ENCODE results near the gene EVI5L.

EVI5L gene

DNA sequence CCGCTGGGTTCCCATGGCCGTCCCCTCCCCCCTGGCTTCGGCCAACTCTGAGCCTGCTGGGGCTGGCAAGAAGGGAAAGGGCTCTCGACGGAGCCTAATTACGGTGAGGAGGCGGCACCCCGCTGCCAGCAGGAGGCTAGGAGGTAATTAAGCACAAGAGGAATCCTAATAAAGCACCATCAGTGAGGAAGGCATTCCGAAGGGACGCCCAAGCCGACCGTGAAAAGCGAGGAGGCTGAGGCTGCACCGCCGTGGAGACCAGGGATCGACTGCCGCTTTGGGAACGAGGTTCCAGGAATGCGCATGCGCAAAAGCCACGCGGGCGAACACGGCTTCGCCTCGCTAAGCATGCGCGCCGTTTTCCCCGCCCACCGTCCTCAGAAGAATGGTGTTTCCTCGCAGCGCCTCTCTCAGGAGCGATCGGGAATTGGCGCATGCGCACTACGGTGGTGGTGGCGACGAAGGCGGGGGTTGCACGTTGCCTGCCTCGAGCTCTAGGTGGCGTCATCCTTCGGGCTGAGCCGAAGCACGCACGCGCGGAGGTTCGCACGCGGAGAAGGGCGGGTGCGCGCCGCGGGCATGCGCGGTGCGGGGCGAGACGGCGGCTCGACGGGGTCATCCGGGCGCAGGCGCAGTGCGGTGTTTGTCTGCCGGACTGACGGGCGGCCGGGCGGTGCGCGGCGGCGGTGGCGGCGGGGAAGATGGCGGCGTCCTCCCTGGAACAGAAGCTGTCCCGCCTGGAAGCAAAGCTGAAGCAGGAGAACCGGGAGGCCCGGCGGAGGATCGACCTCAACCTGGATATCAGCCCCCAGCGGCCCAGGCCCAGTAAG, 73.4 kb downstream of the EVI5L start, which contains the start of gene MAP2K7:
Gene MAP2K7 (plus strand): TSS at position 634 of the 830 bp plus-strand sequence. CDS start 68 bp downstream, at position 702.
- Histone ChIP-seq H3K36me3 (ENCODE audit: control insufficient read depth, insufficient read depth, low read length) (no peaks in the 10 kb centered on the region), H3K4me1 (ENCODE audit: control insufficient read depth, insufficient read depth, low read length) (peaks cover 16% of the 10 kb centered on the region), H3K9ac (ENCODE audit: low read length) (peak within 1 kb of the TSS; percentile 86), H3K4me3 (ENCODE audit: low read length) (peak within 1 kb of the TSS; percentile 72), H3K27me3 (ENCODE audit: control insufficient read depth, insufficient read depth, low read length) (no peaks in the 10 kb centered on the region), H3K9me3 (ENCODE audit: control insufficient read depth, low read length) (no peaks in the 10 kb centered on the region)

DNA sequence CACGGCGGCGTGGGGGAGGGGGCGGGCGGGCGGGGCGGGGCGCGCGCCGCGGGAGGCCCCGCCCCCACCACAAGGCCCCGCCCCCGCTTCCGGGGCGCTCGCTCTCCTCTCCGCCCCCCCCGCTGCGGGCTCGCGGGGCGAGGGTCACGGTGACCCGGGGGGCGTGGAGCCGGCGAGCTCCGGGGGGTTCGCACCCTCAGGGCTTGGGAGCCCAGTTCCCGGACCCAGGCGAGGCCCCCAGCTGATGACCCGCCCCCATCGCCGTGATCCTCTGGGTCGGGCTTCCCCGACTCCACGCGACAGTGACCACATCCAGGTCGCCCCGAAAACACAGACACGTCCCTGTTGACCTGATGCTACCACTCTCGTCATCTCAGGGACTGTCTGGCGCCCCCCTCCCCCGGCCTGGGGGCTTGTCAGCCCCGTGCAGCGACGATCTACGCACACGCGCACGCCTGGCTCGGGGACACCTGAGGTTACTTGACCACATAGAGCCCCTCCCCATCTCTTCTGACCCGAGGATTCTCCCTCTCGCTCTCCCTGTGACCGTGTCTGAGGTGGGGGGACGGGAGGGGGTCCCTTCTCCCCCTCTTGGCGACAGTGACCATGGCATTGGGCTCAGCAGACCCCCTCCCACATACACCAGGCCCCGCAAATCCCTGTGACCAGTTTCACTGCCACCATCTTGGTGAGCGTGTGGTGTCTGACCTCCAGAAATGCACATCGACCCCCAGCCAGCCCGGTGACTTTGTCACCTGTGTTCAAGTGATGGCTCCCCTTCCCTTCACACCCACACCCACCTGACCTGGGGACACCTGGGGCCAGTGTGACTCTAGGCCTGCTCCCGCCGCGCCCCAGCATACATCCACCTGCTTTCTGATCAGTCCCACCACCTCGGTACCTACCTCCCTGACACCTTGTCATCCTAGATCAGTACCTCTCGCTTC, 74.3 kb downstream of the EVI5L start:
- no peaks in the 10 kb centered on the region for H3K9me3 ChIP-seq (ENCODE audit: control insufficient read depth, low read length)
- peak overlapping the region; percentile 86 for H3K9ac ChIP-seq (ENCODE audit: low read length)
- H3K27me3 ChIP-seq (ENCODE audit: control insufficient read depth, insufficient read depth, low read length): no peaks in the 10 kb centered on the region
- peaks cover 16% of the 10 kb centered on the region for H3K4me1 ChIP-seq (ENCODE audit: control insufficient read depth, insufficient read depth, low read length)
- H3K4me3 ChIP-seq (ENCODE audit: low read length): peak overlapping the region; percentile 72
- H3K36me3 ChIP-seq (ENCODE audit: control insufficient read depth, insufficient read depth, low read length): no peaks in the 10 kb centered on the region

DNA sequence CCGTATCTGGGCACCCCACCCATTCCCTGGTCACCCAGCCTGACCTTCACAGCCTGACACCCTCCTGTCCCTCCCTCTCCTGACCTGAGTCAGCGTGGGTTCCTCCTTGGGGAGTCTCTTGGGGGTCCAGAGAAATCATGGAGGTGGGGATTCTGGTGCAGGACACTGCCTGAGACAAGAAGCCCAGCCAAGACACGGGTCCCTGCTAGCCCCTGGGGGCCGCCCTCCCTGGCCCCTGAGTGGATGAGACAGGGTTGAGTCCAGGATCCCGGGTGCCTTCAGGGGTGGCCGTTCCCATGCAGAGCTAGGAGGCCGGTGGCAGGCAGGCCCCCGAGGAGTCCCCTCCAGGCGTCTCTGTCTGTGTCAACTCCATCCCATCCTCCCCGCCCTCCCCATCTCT, 75.2 kb downstream of the EVI5L start:
- no peaks in the 10 kb centered on the region for H3K36me3 ChIP-seq (ENCODE audit: control insufficient read depth, insufficient read depth, low read length)

DNA sequence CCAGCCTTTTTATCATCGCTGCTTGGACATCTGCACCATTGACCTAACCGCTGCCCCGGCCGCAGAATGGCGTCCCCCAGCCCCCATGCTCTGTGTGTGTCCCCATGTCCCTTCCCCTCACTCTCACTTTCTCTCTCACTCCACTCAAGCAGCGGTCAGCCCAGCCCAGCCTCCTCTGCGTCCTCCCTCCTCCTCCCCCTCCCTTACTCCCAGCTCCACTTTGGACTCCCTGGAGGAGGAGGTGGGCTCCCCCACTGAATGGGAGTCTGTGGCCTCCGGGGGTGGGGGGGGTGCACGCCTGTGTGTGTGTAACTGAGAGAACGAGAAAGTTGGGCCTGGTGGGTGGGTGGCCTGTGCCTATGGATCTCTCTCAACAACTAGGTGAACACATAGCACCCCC, 75.8 kb downstream of the EVI5L start:
- peaks cover 16% of the 10 kb centered on the region for H3K4me1 ChIP-seq (ENCODE audit: control insufficient read depth, insufficient read depth, low read length)
- H3K9ac ChIP-seq (ENCODE audit: low read length): no peak overlapping the region
- no peaks in the 10 kb centered on the region for H3K36me3 ChIP-seq (ENCODE audit: control insufficient read depth, insufficient read depth, low read length)
- no peak overlapping the region for H3K4me3 ChIP-seq (ENCODE audit: low read length)
- H3K9me3 ChIP-seq (ENCODE audit: control insufficient read depth, low read length): no peaks in the 10 kb centered on the region
- H3K27me3 ChIP-seq (ENCODE audit: control insufficient read depth, insufficient read depth, low read length): no peaks in the 10 kb centered on the region

More for the DNA sequence above, 75.2 kb downstream of the EVI5L start:
- H3K4me1 ChIP-seq (ENCODE audit: control insufficient read depth, insufficient read depth, low read length): peaks cover 16% of the 10 kb centered on the region
- no peaks in the 10 kb centered on the region for H3K9me3 ChIP-seq (ENCODE audit: control insufficient read depth, low read length)
- H3K27me3 ChIP-seq (ENCODE audit: control insufficient read depth, insufficient read depth, low read length): no peaks in the 10 kb centered on the region
- H3K9ac ChIP-seq (ENCODE audit: low read length): peak overlapping the region; percentile 86
- peak overlapping the region; percentile 72 for H3K4me3 ChIP-seq (ENCODE audit: low read length)

DNA sequence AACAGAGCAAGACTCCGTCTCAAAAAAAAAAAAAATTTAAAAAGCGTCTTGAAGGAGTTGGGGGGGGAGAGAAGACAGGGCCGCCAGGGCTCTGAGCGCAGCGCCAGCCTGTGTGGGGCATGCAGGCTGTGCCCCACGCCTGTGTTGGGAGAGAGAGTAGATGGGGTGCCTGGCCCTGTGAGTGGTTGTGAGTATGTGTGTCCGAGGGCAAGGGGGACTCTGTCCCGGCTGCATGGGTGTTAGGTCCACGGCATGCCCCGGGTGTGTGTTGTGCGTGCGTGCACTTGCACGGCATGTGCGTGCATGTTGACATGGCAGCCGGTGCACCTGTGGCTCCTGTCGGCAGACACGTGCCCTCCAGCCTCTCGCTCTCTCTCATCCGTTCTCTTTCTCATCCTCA, 77.1 kb downstream of the EVI5L start:
- H3K36me3 ChIP-seq (ENCODE audit: control insufficient read depth, insufficient read depth, low read length): no peaks in the 10 kb centered on the region
- H3K9me3 ChIP-seq (ENCODE audit: control insufficient read depth, low read length): no peaks in the 10 kb centered on the region
- no peaks in the 10 kb centered on the region for H3K27me3 ChIP-seq (ENCODE audit: control insufficient read depth, insufficient read depth, low read length)
- no peak overlapping the region for H3K9ac ChIP-seq (ENCODE audit: low read length)
- H3K4me3 ChIP-seq (ENCODE audit: low read length): no peak overlapping the region
- peaks cover 16% of the 10 kb centered on the region for H3K4me1 ChIP-seq (ENCODE audit: control insufficient read depth, insufficient read depth, low read length)

DNA sequence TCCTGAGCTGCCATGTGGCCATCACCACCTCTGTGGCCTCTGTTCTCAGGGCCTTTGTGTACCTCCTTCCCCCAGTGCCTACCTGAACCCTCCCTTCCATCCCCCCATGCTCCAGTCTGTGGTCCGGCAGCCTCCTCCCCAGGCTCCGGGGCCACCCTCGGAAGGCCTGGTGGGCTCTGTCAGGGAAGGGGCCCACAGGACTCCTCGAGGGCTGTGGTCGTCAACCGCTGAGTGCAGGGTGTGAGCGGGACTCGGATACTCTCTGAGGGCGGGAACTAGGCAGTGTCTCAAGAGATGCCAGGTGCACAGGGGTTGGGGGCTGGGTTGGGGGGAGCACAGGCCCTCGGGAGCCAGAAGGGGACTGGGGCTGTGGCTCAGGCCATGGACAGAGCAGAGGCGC, 77.5 kb downstream of the EVI5L start:
- Histone ChIP-seq H3K4me1 (ENCODE audit: control insufficient read depth, insufficient read depth, low read length) (peaks cover 16% of the 10 kb centered on the region), H3K9me3 (ENCODE audit: control insufficient read depth, low read length) (no peaks in the 10 kb centered on the region), H3K36me3 (ENCODE audit: control insufficient read depth, insufficient read depth, low read length) (no peaks in the 10 kb centered on the region), H3K9ac (ENCODE audit: low read length) (no peak overlapping the region), H3K27me3 (ENCODE audit: control insufficient read depth, insufficient read depth, low read length) (no peaks in the 10 kb centered on the region), H3K4me3 (ENCODE audit: low read length) (no peak overlapping the region)

DNA sequence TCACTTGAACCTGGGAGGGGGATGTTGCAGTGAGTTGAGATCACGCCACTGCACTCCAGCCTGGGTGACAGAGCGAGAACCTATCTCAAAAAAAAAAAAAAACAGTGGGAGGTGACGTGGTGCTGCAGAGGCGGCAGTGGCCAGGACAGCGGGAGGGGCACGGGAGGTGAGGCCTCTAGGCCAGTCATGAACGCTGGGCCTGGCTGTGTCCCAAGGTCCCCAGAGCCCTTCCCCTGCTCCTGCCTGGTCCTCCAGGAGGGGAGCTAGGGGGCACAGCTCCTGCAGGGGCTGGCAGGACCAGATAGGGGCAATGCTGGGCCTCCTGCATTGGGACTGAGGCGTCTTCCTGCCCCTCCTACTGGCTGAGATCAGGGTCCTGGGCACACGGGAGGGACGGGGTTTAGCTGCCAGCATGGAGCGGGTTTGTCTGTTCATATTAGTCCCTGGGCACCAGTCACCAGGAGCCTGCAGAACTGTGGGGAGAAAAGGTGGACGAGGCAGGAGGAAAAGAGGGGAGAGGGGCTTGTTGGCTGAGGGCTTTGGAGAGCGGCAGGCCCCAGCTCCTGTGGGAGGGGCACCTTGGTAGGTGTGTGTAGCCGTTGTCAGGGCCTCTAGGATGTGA, 78.2 kb downstream of the EVI5L start:
- Histone ChIP-seq H3K4me1 (ENCODE audit: control insufficient read depth, insufficient read depth, low read length) (peaks cover 11% of the 10 kb centered on the region), H3K9me3 (ENCODE audit: control insufficient read depth, low read length) (no peaks in the 10 kb centered on the region), H3K36me3 (ENCODE audit: control insufficient read depth, insufficient read depth, low read length) (no peaks in the 10 kb centered on the region), H3K4me3 (ENCODE audit: low read length) (no peak overlapping the region), H3K9ac (ENCODE audit: low read length) (no peak overlapping the region), H3K27me3 (ENCODE audit: control insufficient read depth, insufficient read depth, low read length) (no peaks in the 10 kb centered on the region)

DNA sequence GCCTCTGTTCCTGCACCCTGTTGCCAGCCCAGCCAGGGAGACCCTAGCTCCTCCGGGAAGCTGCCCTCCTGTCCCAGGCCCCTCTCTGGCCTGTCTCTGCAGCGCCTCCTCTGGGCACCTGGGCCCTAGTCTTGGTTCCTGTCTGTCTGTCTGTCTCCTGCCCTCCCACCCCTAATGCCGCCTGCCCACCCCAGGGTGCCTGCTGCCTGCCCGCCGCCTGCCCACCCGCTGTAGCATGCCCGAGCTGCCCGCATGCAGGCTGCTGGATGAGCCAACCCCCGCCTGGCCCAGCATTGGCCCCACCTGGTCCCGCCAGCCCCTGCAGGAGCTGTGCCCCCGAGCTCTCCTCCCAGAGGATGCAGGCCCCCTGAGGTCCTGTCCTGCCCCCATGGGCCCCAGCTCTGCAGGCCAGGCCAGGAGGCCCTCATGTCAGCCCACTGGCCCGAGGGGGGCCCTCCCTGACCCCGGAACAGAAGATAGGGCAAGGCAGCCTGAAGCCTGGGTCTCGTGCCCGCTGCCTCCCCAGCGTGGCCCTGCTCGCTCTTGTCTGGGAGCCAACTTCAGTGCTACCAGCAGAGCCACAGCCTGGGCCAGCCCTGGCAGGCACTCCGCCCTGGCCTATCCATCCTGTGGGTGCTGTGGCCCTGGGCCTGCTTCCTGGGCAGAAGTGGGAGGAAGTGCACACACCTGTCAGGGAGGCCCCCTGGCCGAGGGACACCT, 78.9 kb downstream of the EVI5L start:
- Histone ChIP-seq H3K4me3 (ENCODE audit: low read length) (no peak overlapping the region), H3K4me1 (ENCODE audit: control insufficient read depth, insufficient read depth, low read length) (peaks cover 11% of the 10 kb centered on the region), H3K9ac (ENCODE audit: low read length) (no peak overlapping the region), H3K36me3 (ENCODE audit: control insufficient read depth, insufficient read depth, low read length) (no peaks in the 10 kb centered on the region), H3K27me3 (ENCODE audit: control insufficient read depth, insufficient read depth, low read length) (peaks cover 3% of the 10 kb centered on the region), H3K9me3 (ENCODE audit: control insufficient read depth, low read length) (no peaks in the 10 kb centered on the region)

DNA sequence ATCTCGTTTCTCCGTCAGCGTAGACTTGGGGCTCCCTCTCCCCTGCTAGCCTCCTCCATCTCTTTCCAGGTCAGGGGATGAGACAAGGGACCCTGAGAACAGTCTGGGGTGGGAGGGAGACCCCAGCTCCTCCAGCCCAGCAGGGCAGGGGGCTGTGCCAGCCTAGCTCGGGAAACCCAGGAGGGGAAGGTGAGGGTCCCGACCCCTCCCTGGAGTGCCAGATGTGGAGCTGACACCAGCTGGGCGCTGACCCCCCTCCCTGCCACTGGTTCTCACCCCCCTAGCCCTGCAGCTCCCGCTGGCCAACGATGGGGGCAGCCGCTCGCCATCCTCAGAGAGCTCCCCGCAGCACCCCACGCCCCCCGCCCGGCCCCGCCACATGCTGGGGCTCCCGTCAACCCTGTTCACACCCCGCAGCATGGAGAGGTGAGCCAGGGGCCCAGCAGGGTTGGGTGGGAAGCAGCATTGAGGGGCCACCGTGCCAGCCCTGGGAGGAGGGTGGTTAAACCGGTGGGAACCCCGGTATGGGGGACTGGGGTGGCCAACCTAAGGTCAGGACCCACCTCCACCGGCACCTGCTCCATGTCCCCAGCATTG, 79.6 kb downstream of the EVI5L start:
- Histone ChIP-seq H3K27me3 (ENCODE audit: control insufficient read depth, insufficient read depth, low read length) (peaks cover 9% of the 10 kb centered on the region), H3K9ac (ENCODE audit: low read length) (no peak overlapping the region), H3K9me3 (ENCODE audit: control insufficient read depth, low read length) (no peaks in the 10 kb centered on the region), H3K4me3 (ENCODE audit: low read length) (no peak overlapping the region), H3K36me3 (ENCODE audit: control insufficient read depth, insufficient read depth, low read length) (no peaks in the 10 kb centered on the region), H3K4me1 (ENCODE audit: control insufficient read depth, insufficient read depth, low read length) (peaks cover 9% of the 10 kb centered on the region)

DNA sequence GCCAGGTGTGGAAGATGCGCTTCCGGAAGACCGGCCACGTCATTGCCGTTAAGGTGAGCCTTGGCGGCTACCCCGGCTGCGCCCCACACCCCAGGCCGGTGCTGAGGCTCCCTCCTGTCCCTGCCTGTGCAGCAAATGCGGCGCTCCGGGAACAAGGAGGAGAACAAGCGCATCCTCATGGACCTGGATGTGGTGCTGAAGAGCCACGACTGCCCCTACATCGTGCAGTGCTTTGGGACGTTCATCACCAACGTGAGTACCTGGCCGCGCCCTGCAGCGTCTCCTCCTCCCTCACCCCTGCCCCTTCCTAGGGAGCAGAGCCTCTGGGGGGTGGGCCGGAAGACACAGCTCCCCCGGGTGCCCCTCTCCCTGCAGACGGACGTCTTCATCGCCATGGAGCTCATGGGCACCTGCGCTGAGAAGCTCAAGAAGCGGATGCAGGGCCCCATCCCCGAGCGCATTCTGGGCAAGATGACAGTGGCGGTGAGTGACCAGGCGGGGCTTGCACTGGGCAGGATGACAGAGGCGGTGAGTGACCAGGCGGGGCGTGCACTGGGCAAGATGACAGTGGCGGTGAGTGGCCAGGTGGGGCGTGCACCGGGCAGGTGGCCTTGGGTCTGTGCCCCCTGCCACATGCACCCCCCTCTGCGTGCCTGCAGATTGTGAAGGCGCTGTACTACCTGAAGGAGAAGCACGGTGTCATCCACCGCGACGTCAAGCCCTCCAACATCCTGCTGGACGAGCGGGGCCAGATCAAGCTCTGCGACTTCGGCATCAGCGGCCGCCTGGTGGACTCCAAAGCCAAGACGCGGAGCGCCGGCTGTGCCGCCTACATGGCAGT, 80.5 kb downstream of the EVI5L start:
- Histone ChIP-seq H3K9ac (ENCODE audit: low read length) (no peak overlapping the region), H3K36me3 (ENCODE audit: control insufficient read depth, insufficient read depth, low read length) (no peaks in the 10 kb centered on the region), H3K9me3 (ENCODE audit: control insufficient read depth, low read length) (no peaks in the 10 kb centered on the region), H3K27me3 (ENCODE audit: control insufficient read depth, insufficient read depth, low read length) (peaks cover 18% of the 10 kb centered on the region), H3K4me3 (ENCODE audit: low read length) (no peak overlapping the region), H3K4me1 (ENCODE audit: control insufficient read depth, insufficient read depth, low read length) (no peaks in the 10 kb centered on the region)
